T47D (cell line): ENCODE measurements around the gene AGMO.
A peak's percentile ranks its signal among the peaks of the same experiment; 100 is the strongest.

Experiments
- DNase-seq, 2 experiments: peaks; one replicate each; pipeline versions ENCODE4 v3.0.0 to v3.0.0-alpha.2; 2011 to 2012; ENCODE audit warnings: low read depth in 1 of 2, low spot score in 1 of 2
- JUND ChIP-seq: IDR thresholded peaks from 2 replicates; pipeline ENCODE4 v1.6.1; 2012; ENCODE audit warnings: low read depth
- in situ Hi-C: cut with HindIII; loops from 2 replicates; pipeline ENCODE4 v1.10.0; 2016; ENCODE audit warnings: low sequenced_read_pairs, low pct_unique_long_range_greater_than_20kb

The AGMO gene

DNA sequence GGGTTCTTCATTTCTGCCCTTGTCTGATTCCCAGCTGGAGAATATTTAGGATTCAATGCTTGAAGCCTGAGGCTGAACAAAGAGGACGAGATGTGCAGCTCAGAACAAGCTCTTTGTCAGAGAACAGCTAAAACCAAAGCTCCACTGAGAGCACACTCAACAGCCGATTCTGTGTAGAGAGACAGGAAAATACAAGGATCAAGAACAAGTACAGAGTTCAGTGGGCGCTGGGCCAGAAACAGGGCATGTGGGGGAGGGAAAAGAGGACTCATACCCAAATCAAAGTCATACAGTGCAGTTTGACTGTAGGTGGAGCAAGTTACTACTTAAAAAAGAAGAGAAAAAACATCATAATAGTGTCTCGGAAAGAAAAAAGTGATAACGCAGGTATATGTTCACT is at the start of gene AGMO:
Gene AGMO, minus strand, starts transcription at position 181 of the 400 bp plus-strand sequence.
- no peak for TF ChIP-seq JUND
- DNase-seq = peak in 1 of 2 experiments; percentile 23
- in situ Hi-C loops = no loop called here

- TF ChIP-seq JUND = no peak
- DNase-seq = no peak
- in situ Hi-C loops = no loop called here
Observed at GRCh38 chr7:15610503-15610902, 48.7 kb upstream of the AGMO start.

DNA sequence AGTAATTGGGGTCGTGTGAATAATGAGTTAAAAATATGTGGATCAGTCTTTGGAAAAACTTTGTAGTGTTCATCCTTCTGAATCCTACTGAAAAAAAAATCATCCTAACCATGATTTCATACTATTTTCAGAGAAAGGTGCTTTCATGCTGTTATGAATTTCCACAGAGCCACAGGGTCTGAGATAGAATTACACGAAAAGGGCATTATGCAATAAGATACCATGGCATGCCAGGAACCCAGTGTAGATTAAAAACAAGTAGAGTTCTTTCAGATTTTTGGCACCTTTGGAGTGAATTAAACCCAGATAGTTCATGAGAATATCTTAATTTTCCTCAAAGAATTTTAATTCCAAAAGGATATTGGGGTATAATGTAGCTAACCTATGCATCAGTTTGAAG is 47.5 kb upstream of the AGMO start:
- in situ Hi-C loops = no loop called here
- DNase-seq = no peak
- no peak for TF ChIP-seq JUND

GRCh38 chr7:15607529-15608210 is 45.9 kb upstream of the AGMO start:
- in situ Hi-C loops = no loop called here
- DNase-seq = no peak
- TF ChIP-seq JUND = no peak

DNA sequence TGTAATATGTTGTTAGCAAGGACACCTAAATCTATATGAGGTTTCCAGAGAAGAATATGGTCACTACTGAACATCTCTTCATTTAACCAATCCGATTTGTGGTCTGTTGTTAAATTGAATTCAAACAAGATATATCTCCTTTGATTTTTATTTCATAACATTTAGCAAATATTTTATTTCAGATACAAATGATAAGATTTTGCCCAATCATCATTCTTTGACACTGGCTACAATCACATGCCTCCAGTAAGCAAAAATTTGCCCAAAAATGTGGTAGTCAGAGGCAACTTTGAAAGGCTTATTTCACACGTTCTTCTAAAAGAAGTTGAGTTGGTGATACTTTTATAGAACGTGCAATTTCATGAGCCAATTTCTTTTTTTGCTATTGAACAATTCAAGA is 44.7 kb upstream of the AGMO start:
- no peak for TF ChIP-seq JUND
- in situ Hi-C loops = no loop called here
- no peak for DNase-seq

GRCh38 chr7:15604166-15604565 is 42.4 kb upstream of the AGMO start:
- DNase-seq = no peak
- TF ChIP-seq JUND = no peak
- in situ Hi-C loops = no loop called here

DNA sequence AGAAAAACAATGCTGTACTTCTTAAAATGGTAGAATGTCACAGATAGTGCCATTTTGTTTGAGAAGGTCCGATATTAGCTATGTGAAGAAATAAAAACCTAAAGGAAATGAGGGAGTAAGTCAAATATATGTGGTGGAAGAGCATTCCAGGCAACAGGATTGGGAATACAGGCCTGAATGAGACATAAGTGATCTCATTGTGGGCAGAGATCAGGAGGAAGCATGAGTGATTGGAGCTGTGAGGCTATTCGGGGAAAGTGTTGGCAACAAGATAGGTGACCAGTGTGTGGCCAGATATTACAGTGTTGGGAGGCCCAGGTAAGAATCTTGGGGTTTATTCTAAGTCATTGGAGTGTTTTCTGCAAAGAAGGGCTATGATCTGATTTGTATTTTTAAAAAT is 41.3 kb upstream of the AGMO start:
- TF ChIP-seq JUND = no peak
- in situ Hi-C loops = no loop called here
- no peak for DNase-seq

DNA sequence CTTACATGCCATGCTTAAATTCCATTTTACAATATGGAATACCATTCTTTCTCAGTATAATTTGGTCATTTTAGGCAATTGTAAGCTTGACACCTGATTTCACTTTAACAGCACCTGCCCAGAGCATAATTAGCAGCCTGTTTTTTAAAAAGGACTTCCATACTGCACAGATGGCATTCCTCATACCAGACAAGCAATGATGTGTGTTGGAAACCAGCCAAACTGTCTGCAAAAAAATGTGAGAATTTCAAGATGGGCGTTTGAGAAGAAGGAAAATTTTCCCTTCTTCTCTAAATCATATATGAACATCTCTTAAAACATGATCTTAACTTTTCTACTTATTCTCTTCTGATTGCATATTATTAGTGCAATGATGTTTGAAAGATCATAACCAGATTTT is 40.4 kb upstream of the AGMO start:
- DNase-seq = peak in 1 of 2 experiments; percentile 33
- TF ChIP-seq JUND = no peak
- in situ Hi-C loops = no loop called here

DNA sequence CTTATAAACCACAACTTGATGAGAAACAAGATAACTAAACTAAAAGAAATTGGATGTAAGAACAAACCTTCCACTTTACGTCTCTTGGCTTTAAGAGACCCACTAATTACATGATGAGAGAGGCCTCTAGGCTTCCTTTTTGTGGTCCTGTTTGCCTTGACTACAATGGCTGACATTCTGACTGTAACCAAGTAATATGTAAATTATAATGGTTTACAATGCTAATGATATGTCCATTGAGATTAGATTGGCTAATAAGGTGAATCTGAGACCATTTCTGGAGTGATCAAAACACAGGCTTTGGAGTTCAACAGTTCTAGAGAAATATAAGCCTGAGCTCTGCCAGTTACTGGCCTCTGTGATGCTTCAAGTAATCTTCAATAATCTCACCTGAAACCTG is 39.4 kb upstream of the AGMO start:
- no peak for DNase-seq
- no peak for TF ChIP-seq JUND
- in situ Hi-C loops = no loop called here

DNA sequence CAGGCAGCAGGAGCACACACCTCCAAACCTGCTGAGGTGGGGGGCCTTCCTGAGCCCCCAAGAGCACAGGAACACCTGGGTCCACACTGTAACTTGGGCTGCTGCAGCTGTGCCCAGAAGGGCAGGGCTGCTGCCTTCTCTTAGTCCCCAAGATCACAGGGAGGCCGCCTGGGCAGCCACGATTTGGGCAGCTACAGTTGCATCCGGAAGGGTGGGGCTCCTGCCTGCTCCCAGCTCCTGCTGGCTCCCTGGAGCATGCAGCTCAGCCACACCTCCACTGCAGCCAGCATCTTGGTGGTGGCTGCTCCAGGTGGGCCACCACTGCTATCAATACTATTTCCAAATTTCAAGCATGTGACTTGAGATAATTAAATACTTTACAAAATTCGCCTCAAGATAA is 38.5 kb upstream of the AGMO start:
- DNase-seq = no peak
- in situ Hi-C loops = no loop called here
- TF ChIP-seq JUND = no peak

DNA sequence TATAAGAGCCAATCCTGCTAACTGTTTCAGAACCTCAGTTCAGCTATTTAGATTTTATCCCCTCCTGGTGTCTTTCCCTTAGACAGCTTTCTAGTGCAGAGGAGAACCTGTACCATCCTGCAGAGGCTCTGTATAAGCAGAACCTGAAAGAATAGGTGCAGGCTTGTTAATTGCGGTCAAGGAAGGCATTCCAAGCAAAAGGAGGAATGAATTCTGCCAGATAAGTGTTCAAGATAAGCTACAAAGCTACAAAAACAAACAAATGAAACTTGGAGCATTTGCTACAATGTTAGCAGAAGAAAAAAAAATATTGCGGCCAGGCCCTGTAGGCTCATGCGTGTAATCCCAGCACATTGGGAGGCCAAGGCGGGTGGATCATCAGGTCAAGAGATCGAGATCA is 32.6 kb upstream of the AGMO start:
- TF ChIP-seq JUND = no peak
- in situ Hi-C loops = no loop called here
- peak in 1 of 2 experiments; percentile 56 for DNase-seq

GRCh38 chr7:15593382-15593781 is 31.6 kb upstream of the AGMO start:
- no peak for DNase-seq
- in situ Hi-C loops = no loop called here
- TF ChIP-seq JUND = no peak

DNA sequence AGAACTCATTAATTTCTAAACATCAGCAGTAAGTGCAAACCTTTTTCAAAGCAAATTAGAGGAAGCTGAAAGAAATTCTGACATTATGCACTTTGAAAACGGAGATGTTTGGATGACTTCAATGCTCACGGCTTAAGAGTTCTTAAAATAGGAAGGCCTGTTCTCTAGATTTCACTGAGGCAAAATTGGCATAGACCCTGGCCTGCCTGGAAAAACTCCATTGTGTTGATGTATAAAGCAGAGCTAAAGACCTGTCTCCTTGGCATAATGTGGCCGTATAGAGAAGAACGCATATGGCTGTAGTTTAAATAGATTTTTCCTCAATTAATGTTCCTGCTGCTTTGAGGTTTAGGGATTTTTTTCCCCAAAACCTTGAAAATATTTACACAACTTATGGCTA is 24.5 kb upstream of the AGMO start:
- in situ Hi-C loops = no loop called here
- no peak for DNase-seq

DNA sequence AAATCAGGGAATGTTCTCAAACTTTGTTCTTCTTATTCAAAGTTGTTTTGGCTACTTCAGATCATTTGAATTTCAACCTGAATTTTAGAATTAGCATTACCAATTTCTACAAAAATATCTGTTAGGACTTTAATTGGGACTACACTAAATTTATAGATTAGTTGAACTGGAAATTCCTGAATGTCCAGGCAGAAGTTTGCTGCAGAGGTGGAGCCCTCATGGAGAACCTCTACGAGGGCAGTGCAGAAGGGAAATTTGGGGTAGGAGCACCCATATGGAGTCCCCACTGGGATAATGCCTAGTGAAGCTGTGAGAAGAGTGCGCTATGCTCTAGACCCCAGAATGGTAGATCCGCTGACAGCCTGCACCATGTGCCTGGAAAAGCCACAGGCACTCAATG is 22.8 kb upstream of the AGMO start:
- DNase-seq = no peak
- TF ChIP-seq JUND = no peak
- in situ Hi-C loops = no loop called here

More for the DNA sequence above, 24.5 kb upstream of the AGMO start:
- TF ChIP-seq JUND = no peak
